ENCODE results near the gene SEC14L3. TPM values are rescaled to one million over a fixed set of nuclear protein-coding genes. Genes with fewer than 3 reads are reported as not detected.

The SEC14L3 gene
- total and polyA plus RNA-seq, 2 donors (not counting 3 experiments of a cell fraction or from before 2014, with no cell fraction given): not detected

- no TSS peak for BruUV-seq (replicated peaks)
- CTCF ChIA-PET: no interaction called here
- Histone ChIP-seq H4K20me1 (replicated peaks; ENCODE audit: control insufficient read depth, extremely low read depth, insufficient read depth, low read length) (no peaks in the 10 kb centered on the region), H3K27ac (ENCODE audit: insufficient read depth, low read depth, low read length) (no peak overlapping the region), H3K4me1 (ENCODE audit: control insufficient read depth, extremely low read depth, insufficient read depth, low read length) (no peaks in the 10 kb centered on the region), H3K9me1 (replicated peaks; ENCODE audit: control insufficient read depth, extremely low read depth, insufficient read depth, low read length) (no peaks in the 10 kb centered on the region), H2AFZ (ENCODE audit: low read depth, low read length) (no peak overlapping the region), H3K4me2 (ENCODE audit: insufficient read depth, low read length) (no peak overlapping the region), H3K4me3 (replicated peaks in 1 of 3; ENCODE audit: insufficient read depth in 1 of 3, low read depth in 1 of 3, low read length in 3 of 3) (no peak overlapping the region), H3K27me3 (ENCODE audit: control insufficient read depth in 2 of 2, insufficient read depth in 2 of 2, low read length in 2 of 2) (peaks cover 0 to 5% of the 10 kb centered on the region in 2 experiments), H3K9ac (replicated peaks; ENCODE audit: extremely low read depth, insufficient read depth, low read length) (no peak overlapping the region), H3K36me3 (ENCODE audit: control insufficient read depth in 2 of 2, extremely low read depth in 1 of 2, insufficient read depth in 2 of 2, low read length in 2 of 2) (no peaks in the 10 kb centered on the region), H3K79me2 (ENCODE audit: control insufficient read depth, insufficient read depth, low read length) (no peaks in the 10 kb centered on the region), H3K9me3 (replicated peaks; ENCODE audit: control insufficient read depth, insufficient read depth, low read length) (no peaks in the 10 kb centered on the region)
- intact Hi-C loops (cut with micrococcal nuclease): no loop called here
- TF ChIP-seq MYC (IDR thresholded peaks at IDR 0.05; ENCODE audit: low read depth, low read length) (no peak), GATA2 (IDR thresholded peaks at IDR 0.05; ENCODE audit: insufficient read depth, insufficient read length, low read depth, low read length) (no peak), EZH2 (IDR thresholded peaks at IDR 0.05; ENCODE audit: borderline replicate concordance, low read depth, low read length, severe bottlenecking) (no peak), POLR2AphosphoS5 (IDR thresholded peaks at IDR 0.05; ENCODE audit: insufficient read depth, low read depth, low read length) (no peak), FOS (IDR thresholded peaks at IDR 0.05; ENCODE audit: borderline replicate concordance, insufficient read depth, low read length) (no peak), JUN (IDR thresholded peaks at IDR 0.05; ENCODE audit: borderline replicate concordance, insufficient read depth, insufficient read length, low read depth) (no peak), POLR2A (IDR thresholded peaks at IDR 0.05; ENCODE audit: low read depth, low read length) (no peak), MAX (IDR thresholded peaks at IDR 0.05; ENCODE audit: insufficient read depth, insufficient read length) (no peak), CTCF (IDR thresholded peaks at IDR 0.05; ENCODE audit: extremely low read depth in 1 of 2, insufficient read depth in 1 of 2, low read depth in 1 of 2, low read length in 2 of 2) (no peak)
- POLR2A ChIA-PET: no interaction called here
- DNase-seq (ENCODE audit: low read depth, low spot score): no peak
- dilution Hi-C loops (cut with MboI; ENCODE audit: extremely low pct_ligation_motif_present, low sequenced_read_pairs): no loop called here
- FAIRE-seq: no peak
These were observed 11.7 kb downstream of the SEC14L3 start for GRCh38 chr22:30460147-30460546.
